ENCODE results near the gene BACE2.
"Not testable (repeated sequence)": the region's sequence is repeated elsewhere in the genome, so short reads cannot be mapped to it uniquely, and the experiment has no call there.

- TF ChIP-seq, protein P1, sequence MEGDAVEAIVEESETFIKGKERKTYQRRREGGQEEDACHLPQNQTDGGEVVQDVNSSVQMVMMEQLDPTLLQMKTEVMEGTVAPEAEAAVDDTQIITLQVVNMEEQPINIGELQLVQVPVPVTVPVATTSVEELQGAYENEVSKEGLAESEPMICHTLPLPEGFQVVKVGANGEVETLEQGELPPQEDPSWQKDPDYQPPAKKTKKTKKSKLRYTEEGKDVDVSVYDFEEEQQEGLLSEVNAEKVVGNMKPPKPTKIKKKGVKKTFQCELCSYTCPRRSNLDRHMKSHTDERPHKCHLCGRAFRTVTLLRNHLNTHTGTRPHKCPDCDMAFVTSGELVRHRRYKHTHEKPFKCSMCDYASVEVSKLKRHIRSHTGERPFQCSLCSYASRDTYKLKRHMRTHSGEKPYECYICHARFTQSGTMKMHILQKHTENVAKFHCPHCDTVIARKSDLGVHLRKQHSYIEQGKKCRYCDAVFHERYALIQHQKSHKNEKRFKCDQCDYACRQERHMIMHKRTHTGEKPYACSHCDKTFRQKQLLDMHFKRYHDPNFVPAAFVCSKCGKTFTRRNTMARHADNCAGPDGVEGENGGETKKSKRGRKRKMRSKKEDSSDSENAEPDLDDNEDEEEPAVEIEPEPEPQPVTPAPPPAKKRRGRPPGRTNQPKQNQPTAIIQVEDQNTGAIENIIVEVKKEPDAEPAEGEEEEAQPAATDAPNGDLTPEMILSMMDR (IDR thresholded peaks at IDR 0.05; ENCODE audit: insufficient read depth, low read depth, low read length) = not testable (repeated sequence)
- not testable (repeated sequence) for TF ChIP-seq EZH2 (IDR thresholded peaks at IDR 0.05; ENCODE audit: insufficient read depth, low read length)
Observed at GRCh38 chr21:41313285-41314164, 145.6 kb downstream of the BACE2 start.
